SK-N-MC (cell line): ENCODE results near the gene FSTL4.

Experiments
- EZH2 ChIP-seq: fragments of 200-600 bp; sonication (generic); IDR thresholded peaks from one replicate; pipeline ENCODE4 v1.6.1; 2017; ENCODE audit warnings: antibody characterized with exemption
- POLR2AphosphoS5 ChIP-seq: IDR thresholded peaks from 2 replicates; pipeline ENCODE4 v1.6.1; 2012; ENCODE audit warnings: mild to moderate bottlenecking, low read depth, low read length, borderline replicate concordance

DNA sequence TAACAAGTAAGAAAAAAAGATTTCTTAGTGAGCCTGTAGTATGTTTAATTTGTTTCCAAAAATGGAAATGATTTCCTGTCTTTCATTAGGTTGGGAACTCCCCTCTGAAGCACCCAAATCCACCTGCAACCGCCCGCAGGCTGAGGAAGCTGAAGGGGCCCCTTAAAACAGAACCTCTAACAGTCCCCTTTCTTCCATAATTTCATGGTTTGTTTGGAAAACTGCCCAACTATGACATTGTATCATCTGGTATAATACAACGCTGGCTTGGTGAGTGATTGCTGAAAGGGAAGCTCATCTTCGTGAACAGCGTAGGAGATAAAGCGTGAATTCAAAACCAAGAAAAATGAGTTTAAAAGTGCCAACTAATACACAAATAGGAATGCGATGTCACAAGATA, 215.5 kb downstream of the FSTL4 start:
- TF ChIP-seq EZH2 (no peak), POLR2AphosphoS5 (no peak)
